MM.1S (cell line): ENCODE data around the gene DCP2.

Experiments
- DNase-seq: peaks from one replicate; pipeline ENCODE4 v3.0.0-alpha.2; 2015
- H2AFZ ChIP-seq: fragments of 300-600 bp; sonication (generic); 2 replicates; pipeline ENCODE4 v1.6.0; 2016; ENCODE audit warnings: antibody characterized with exemption, low read length
- H3F3A ChIP-seq: fragments of 300-600 bp; sonication (generic); 2 replicates; pipeline ENCODE4 v1.6.1; 2016; ENCODE audit warnings: mild to moderate bottlenecking, antibody characterized with exemption, low read length, moderate library complexity, mixed read lengths; ENCODE audit not compliant: insufficient read depth
- H3K27ac ChIP-seq: fragments of 300-600 bp; sonication (generic); 2 replicates; pipeline ENCODE4 v1.5.1; 2016; ENCODE audit warnings: mild to moderate bottlenecking, low read length
- H3K27me3 ChIP-seq: fragments of 300-600 bp; sonication (generic); replicated peaks from 2 replicates; pipeline ENCODE4 v1.6.0; 2016; ENCODE audit warnings: low read length; ENCODE audit not compliant: insufficient read depth
- H3K36me3 ChIP-seq: fragments of 300-600 bp; sonication (generic); replicated peaks from 2 replicates; pipeline ENCODE4 v1.6.1; 2016; ENCODE audit warnings: mild to moderate bottlenecking, low read length, mixed read lengths; ENCODE audit not compliant: insufficient read depth
- H3K4me1 ChIP-seq: fragments of 300-600 bp; sonication (generic); 2 replicates; pipeline ENCODE4 v1.6.1; 2016; ENCODE audit warnings: low read length, mixed read lengths
- H3K4me2 ChIP-seq: fragments of 300-600 bp; sonication (generic); 2 replicates; pipeline ENCODE4 v1.6.0; 2016; ENCODE audit warnings: low read depth, low read length
- H3K4me3 ChIP-seq: fragments of 300-600 bp; sonication (generic); 2 replicates; pipeline ENCODE4 v1.5.1; 2016; ENCODE audit warnings: low read length, mixed read lengths
- H3K79me2 ChIP-seq: fragments of 300-600 bp; sonication (generic); 2 replicates; pipeline ENCODE4 v1.6.1; 2016; ENCODE audit warnings: mixed run types, low read length, mixed read lengths
- H3K9ac ChIP-seq: fragments of 300-600 bp; sonication (generic); 2 replicates; pipeline ENCODE4 v1.6.1; 2016; ENCODE audit warnings: low read length, mixed read lengths
- H3K9me2 ChIP-seq: fragments of 300-600 bp; sonication (generic); replicated peaks from 2 replicates; pipeline ENCODE4 v1.6.1; 2016; ENCODE audit warnings: mild to moderate bottlenecking, low read length, mixed read lengths; ENCODE audit not compliant: insufficient read depth
- H3K9me3 ChIP-seq: fragments of 300-600 bp; sonication (generic); replicated peaks from 2 replicates; pipeline ENCODE4 v1.6.1; 2016; ENCODE audit warnings: mild to moderate bottlenecking, low read length, mixed read lengths; ENCODE audit not compliant: insufficient read depth
- H4K20me1 ChIP-seq: fragments of 300-600 bp; sonication (generic); 2 replicates; pipeline ENCODE4 v1.6.1; 2016; ENCODE audit warnings: mild to moderate bottlenecking, low read length, moderate library complexity, mixed read lengths; ENCODE audit not compliant: insufficient read depth
- EZH2 ChIP-seq: fragments of 300-600 bp; sonication (generic); optimal IDR thresholded peaks from 2 replicates; pipeline ENCODE3; 2017; ENCODE audit warnings: low read depth, mild to moderate bottlenecking, antibody characterized with exemption, low read length, mixed read lengths
- EZH2phosphoT487 ChIP-seq: fragments of 300-600 bp; sonication (generic); IDR thresholded peaks from 2 replicates; pipeline ENCODE4 v1.6.1; 2018; ENCODE audit warnings: antibody characterized with exemption, low read length
- TF ChIP-seq, protein P1 (sequence below): fragments of 300-600 bp; sonication (generic); IDR thresholded peaks from 2 replicates; pipeline ENCODE4 v1.5.1; 2016; ENCODE audit warnings: antibody characterized with exemption, low read length, mixed read lengths

Gene DCP2

DNA sequence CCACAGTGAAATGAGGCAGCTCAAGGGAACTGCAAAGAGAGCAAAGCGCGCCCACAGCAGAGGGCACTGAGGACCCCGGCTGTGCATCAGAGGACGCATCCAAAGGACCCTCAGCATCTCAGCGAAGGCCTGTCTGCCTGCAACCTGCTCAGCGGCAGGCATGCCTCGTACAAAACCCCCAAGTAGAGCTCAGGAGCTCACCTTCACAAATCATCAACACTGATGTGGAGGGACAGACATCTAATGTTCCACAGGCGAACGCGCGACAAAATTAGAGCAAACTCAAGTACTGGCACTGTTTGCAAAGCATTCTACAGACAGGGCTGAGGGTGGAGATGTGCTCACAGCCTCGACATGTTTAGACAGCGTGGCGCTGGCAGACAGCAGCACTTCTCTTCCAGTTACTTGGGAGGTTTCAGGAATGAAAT is 81.0 kb downstream of the DCP2 start:
- Histone ChIP-seq H3K79me2 (peaks cover 22% of the 10 kb centered on the region), H2AFZ (no peak overlapping the region), H3K27ac (no peak overlapping the region), H3F3A (peaks cover 5% of the 10 kb centered on the region), H3K9ac (no peak overlapping the region), H3K27me3 (no peaks in the 10 kb centered on the region), H3K4me1 (peaks cover 33% of the 10 kb centered on the region), H3K9me2 (no peaks in the 10 kb centered on the region), H4K20me1 (no peaks in the 10 kb centered on the region), H3K4me2 (no peak overlapping the region), H3K4me3 (no peak overlapping the region), H3K9me3 (no peaks in the 10 kb centered on the region), H3K36me3 (peaks cover 7% of the 10 kb centered on the region; the same call in 1 of the 2 replicates)
- TF ChIP-seq EZH2phosphoT487, result no peak
- TF ChIP-seq, protein P1, sequence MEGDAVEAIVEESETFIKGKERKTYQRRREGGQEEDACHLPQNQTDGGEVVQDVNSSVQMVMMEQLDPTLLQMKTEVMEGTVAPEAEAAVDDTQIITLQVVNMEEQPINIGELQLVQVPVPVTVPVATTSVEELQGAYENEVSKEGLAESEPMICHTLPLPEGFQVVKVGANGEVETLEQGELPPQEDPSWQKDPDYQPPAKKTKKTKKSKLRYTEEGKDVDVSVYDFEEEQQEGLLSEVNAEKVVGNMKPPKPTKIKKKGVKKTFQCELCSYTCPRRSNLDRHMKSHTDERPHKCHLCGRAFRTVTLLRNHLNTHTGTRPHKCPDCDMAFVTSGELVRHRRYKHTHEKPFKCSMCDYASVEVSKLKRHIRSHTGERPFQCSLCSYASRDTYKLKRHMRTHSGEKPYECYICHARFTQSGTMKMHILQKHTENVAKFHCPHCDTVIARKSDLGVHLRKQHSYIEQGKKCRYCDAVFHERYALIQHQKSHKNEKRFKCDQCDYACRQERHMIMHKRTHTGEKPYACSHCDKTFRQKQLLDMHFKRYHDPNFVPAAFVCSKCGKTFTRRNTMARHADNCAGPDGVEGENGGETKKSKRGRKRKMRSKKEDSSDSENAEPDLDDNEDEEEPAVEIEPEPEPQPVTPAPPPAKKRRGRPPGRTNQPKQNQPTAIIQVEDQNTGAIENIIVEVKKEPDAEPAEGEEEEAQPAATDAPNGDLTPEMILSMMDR, result no peak
- TF ChIP-seq EZH2, result no peak
- DNase-seq, result no peak

DNA sequence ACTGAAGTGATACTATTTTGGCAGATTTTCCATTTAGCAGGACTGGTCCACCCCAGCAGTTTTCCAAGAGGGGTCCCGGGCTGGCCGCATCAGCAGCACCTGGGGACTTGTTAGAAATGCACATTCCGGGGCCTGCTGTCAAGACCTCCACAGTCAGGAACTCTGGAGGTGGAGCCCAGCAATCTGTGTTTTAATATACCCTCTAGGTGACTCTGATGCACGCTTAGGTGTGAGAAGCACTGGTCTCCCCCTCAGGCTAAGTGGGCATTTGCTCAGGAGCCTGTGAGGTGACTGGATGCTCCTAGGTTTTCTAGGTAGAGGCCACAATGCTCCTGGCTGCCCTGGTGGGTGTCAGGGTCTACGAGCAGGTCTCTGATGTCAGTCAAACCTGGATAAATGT is 81.7 kb downstream of the DCP2 start:
- H3K79me2 ChIP-seq, result peaks cover 16% of the 10 kb centered on the region
- H4K20me1 ChIP-seq, result no peaks in the 10 kb centered on the region
- H2AFZ ChIP-seq, result no peak overlapping the region
- no peak for DNase-seq
- no peaks in the 10 kb centered on the region for H3K9me3 ChIP-seq
- no peak overlapping the region for H3K9ac ChIP-seq
- H3K9me2 ChIP-seq, result no peaks in the 10 kb centered on the region
- no peaks in the 10 kb centered on the region for H3K27me3 ChIP-seq
- peaks cover 7% of the 10 kb centered on the region; the same call in 1 of the 2 replicates for H3K36me3 ChIP-seq
- H3K4me1 ChIP-seq, result peaks cover 33% of the 10 kb centered on the region
- H3K27ac ChIP-seq, result no peak overlapping the region
- peaks cover 12% of the 10 kb centered on the region for H3F3A ChIP-seq
- H3K4me2 ChIP-seq, result no peak overlapping the region
- H3K4me3 ChIP-seq, result no peak overlapping the region
- TF ChIP-seq EZH2 (no peak), EZH2phosphoT487 (no peak)
- TF ChIP-seq, protein P1, result no peak

DNA sequence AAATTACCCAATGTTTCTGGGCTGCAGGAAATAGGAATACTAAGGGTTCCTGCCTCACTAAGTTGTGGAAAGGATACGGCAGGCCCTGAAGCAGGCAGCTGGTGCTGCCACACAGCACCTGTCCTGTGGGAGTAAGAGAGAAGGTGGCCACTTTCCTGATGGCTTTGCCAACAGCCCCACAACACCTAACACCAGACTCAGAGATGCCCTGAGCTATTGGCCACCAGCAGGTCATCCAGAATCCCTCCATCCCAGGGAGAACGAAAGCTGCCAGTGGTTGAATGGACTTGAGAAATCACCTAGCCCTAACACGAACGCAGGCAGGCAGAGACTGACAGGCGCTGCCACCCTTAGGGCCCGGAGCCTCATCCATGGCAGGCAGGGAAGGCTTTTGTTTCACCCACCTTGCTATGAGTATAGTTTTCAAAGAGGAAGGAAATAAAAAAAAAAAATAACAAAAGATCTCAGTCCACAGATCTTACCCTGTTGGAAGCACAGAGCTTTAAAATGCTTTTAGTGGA is 82.2 kb downstream of the DCP2 start:
- H3F3A ChIP-seq, result peaks cover 17% of the 10 kb centered on the region
- no peak overlapping the region for H3K4me3 ChIP-seq
- peaks cover 33% of the 10 kb centered on the region for H3K4me1 ChIP-seq
- H3K4me2 ChIP-seq, result no peak overlapping the region
- H3K79me2 ChIP-seq, result peaks cover 18% of the 10 kb centered on the region
- H3K9me3 ChIP-seq, result no peaks in the 10 kb centered on the region
- peaks cover 5% of the 10 kb centered on the region; the same call in 1 of the 2 replicates for H3K36me3 ChIP-seq
- no peaks in the 10 kb centered on the region for H4K20me1 ChIP-seq
- no peaks in the 10 kb centered on the region for H3K9me2 ChIP-seq
- no peak for DNase-seq
- H3K9ac ChIP-seq, result no peak overlapping the region
- no peak overlapping the region for H3K27ac ChIP-seq
- TF ChIP-seq EZH2 (no peak), EZH2phosphoT487 (no peak)
- TF ChIP-seq, protein P1, result no peak
- no peaks in the 10 kb centered on the region for H3K27me3 ChIP-seq
- H2AFZ ChIP-seq, result no peak overlapping the region
